Measurements from ENCODE around the gene SPINT1.
"Not testable (repeated sequence)": the region's sequence is repeated elsewhere in the genome, so short reads cannot be mapped to it uniquely, and the experiment has no call there.

GRCh38 chr15:40861147-40861546 is 17.3 kb downstream of the SPINT1 start:
- TF ChIP-seq CTCF (IDR thresholded peaks at IDR 0.05); EZH2 (IDR thresholded peaks at IDR 0.05; ENCODE audit: borderline replicate concordance, insufficient read depth, low read depth, low read length, poor library complexity, severe bottlenecking): not testable (repeated sequence)
